NCI-H1436 (cell line): ENCODE measurements around the gene PCDH9.

ENCODE experiments used
- DNase-seq: peaks from one replicate; lab custom pipeline; 2025; lab: John Stamatoyannopoulos, UW

Gene PCDH9

GRCh38 chr13:66459143-66459542 lies 771.0 kb downstream of the PCDH9 start:
- no peak for DNase-seq

GRCh38 chr13:66446413-66446812 lies 783.7 kb downstream of the PCDH9 start:
- no peak for DNase-seq

GRCh38 chr13:66443926-66444325 lies 786.2 kb downstream of the PCDH9 start:
- no peak for DNase-seq

GRCh38 chr13:66440938-66441337 lies 789.2 kb downstream of the PCDH9 start:
- DNase-seq, result no peak

- no peak for DNase-seq
Measured at GRCh38 chr13:66430728-66431127, 799.4 kb downstream of the PCDH9 start.

GRCh38 chr13:66430269-66430668 lies 799.9 kb downstream of the PCDH9 start:
- no peak for DNase-seq

- no peak for DNase-seq
Measured at GRCh38 chr13:66429156-66429555, 801.0 kb downstream of the PCDH9 start.

GRCh38 chr13:66427458-66427861 lies 802.7 kb downstream of the PCDH9 start:
- no peak for DNase-seq

GRCh38 chr13:66425741-66426140 lies 804.4 kb downstream of the PCDH9 start:
- DNase-seq, result no peak

GRCh38 chr13:66424422-66424821 lies 805.7 kb downstream of the PCDH9 start:
- no peak for DNase-seq

GRCh38 chr13:66415444-66415843 lies 814.7 kb downstream of the PCDH9 start:
- DNase-seq, result no peak

- DNase-seq, result no peak
Measured at GRCh38 chr13:66414066-66414800, 815.9 kb downstream of the PCDH9 start.

GRCh38 chr13:66410314-66410713 lies 819.8 kb downstream of the PCDH9 start:
- DNase-seq, result no peak

GRCh38 chr13:66409542-66409941 lies 820.6 kb downstream of the PCDH9 start:
- DNase-seq, result no peak

GRCh38 chr13:66407128-66407527 lies 823.0 kb downstream of the PCDH9 start:
- no peak for DNase-seq

- DNase-seq, result no peak
Measured at GRCh38 chr13:66405908-66406802, 824.0 kb downstream of the PCDH9 start.

- no peak for DNase-seq
Measured at GRCh38 chr13:66402546-66402945, 827.6 kb downstream of the PCDH9 start.

- no peak for DNase-seq
Measured at GRCh38 chr13:66402066-66402465, 828.1 kb downstream of the PCDH9 start.

- no peak for DNase-seq
Measured at GRCh38 chr13:66400292-66400691, 829.8 kb downstream of the PCDH9 start.

GRCh38 chr13:66399873-66400272 lies 830.3 kb downstream of the PCDH9 start:
- no peak for DNase-seq

- DNase-seq, result no peak
Measured at GRCh38 chr13:66397133-66397532, 833.0 kb downstream of the PCDH9 start.

GRCh38 chr13:66391322-66391721 lies 838.8 kb downstream of the PCDH9 start:
- no peak for DNase-seq

GRCh38 chr13:66378894-66379293 lies 851.2 kb downstream of the PCDH9 start:
- DNase-seq, result no peak
